Measurements from ENCODE around the gene PVALEF. TPM values are rescaled to one million over a fixed set of nuclear protein-coding genes. Genes with fewer than 3 reads are reported as not detected.

Gene PVALEF
- total RNA-seq, 1 donor from 2014 or later: not detected

DNA sequence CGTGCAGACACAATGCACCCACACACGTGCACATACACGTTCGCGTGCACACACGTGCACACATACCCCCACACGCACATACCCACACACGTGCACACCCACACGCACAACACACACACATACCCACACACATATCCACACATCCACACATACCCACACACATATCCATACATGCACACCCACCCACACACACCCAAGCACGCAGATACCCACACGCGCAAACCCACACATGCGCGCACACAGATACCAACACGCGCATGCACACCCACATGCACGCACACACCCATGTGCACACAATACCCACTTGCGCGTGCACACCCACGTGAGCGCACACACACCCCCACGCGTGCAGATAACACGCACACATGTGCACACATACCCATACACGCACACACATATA, 26.8 kb upstream of the PVALEF start:
- peaks cover 14% of the 10 kb centered on the region for H3K4me1 ChIP-seq
- H3K27me3 ChIP-seq (ENCODE audit: low read depth): no peaks in the 10 kb centered on the region
- H3K4me3 ChIP-seq: no peak overlapping the region
- TF ChIP-seq, protein P1, sequence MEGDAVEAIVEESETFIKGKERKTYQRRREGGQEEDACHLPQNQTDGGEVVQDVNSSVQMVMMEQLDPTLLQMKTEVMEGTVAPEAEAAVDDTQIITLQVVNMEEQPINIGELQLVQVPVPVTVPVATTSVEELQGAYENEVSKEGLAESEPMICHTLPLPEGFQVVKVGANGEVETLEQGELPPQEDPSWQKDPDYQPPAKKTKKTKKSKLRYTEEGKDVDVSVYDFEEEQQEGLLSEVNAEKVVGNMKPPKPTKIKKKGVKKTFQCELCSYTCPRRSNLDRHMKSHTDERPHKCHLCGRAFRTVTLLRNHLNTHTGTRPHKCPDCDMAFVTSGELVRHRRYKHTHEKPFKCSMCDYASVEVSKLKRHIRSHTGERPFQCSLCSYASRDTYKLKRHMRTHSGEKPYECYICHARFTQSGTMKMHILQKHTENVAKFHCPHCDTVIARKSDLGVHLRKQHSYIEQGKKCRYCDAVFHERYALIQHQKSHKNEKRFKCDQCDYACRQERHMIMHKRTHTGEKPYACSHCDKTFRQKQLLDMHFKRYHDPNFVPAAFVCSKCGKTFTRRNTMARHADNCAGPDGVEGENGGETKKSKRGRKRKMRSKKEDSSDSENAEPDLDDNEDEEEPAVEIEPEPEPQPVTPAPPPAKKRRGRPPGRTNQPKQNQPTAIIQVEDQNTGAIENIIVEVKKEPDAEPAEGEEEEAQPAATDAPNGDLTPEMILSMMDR (IDR thresholded peaks at IDR 0.05): no peak
- no peaks in the 10 kb centered on the region for H3K36me3 ChIP-seq
- DNase-seq (no peak), ATAC-seq (no peak)
- intact Hi-C loops (cut with DNase I): no loop called here
- H3K27ac ChIP-seq: no peak overlapping the region
- no peaks in the 10 kb centered on the region for H3K9me3 ChIP-seq

DNA sequence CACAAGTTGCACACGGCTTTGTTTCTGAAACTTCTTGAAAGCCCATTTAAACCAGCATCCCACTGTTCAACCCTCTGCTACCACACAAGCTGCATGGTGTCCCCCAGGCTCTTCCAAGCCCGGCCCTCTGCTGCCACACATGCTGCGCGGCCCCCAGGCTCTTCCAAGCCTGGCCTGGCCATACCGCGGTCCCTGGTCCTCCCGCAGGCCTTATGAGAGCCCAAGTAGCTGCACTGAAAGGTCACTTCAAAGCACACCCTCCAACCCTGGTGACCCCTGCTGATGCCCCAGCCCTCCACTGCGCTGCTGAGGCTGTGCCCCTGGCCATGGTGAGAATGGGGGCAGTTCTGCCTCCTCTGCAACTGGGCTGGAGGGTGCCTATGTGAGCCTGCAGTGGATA, 25.9 kb upstream of the PVALEF start:
- no peak for ATAC-seq
- Histone ChIP-seq H3K4me3 (no peak overlapping the region), H3K27ac (no peak overlapping the region), H3K27me3 (ENCODE audit: low read depth) (no peaks in the 10 kb centered on the region), H3K4me1 (peaks cover 9% of the 10 kb centered on the region), H3K36me3 (no peaks in the 10 kb centered on the region), H3K9me3 (no peaks in the 10 kb centered on the region)
- TF ChIP-seq, protein P1 (IDR thresholded peaks at IDR 0.05): no peak
- no peak for DNase-seq
- intact Hi-C loops (cut with DNase I): no loop called here

DNA sequence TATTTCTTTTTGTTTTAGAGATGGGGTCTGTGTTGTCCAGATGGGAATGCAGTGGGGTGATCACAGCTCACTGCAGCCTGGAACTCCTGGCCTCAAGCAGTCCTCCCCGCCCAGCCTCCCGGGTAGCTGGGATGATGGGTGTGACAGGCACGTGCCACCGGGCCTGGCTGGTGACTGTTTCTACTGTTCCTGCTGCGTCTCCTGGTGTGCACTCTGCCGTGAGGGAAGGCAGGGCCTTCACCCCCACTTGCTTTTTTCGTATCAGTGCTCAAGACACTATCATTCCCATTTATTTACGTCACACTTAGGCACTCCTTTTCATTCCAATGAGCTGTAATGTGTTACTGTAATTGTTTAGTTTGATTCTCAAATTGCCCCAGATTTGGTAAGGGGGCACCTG, 25.3 kb upstream of the PVALEF start:
- Histone ChIP-seq H3K4me1 (peaks cover 9% of the 10 kb centered on the region), H3K36me3 (no peaks in the 10 kb centered on the region), H3K9me3 (no peaks in the 10 kb centered on the region), H3K27ac (no peak overlapping the region), H3K27me3 (ENCODE audit: low read depth) (no peaks in the 10 kb centered on the region), H3K4me3 (no peak overlapping the region)
- DNase-seq (no peak), ATAC-seq (no peak)
- intact Hi-C loops (cut with DNase I): no loop called here
- TF ChIP-seq, protein P1 (IDR thresholded peaks at IDR 0.05): no peak

DNA sequence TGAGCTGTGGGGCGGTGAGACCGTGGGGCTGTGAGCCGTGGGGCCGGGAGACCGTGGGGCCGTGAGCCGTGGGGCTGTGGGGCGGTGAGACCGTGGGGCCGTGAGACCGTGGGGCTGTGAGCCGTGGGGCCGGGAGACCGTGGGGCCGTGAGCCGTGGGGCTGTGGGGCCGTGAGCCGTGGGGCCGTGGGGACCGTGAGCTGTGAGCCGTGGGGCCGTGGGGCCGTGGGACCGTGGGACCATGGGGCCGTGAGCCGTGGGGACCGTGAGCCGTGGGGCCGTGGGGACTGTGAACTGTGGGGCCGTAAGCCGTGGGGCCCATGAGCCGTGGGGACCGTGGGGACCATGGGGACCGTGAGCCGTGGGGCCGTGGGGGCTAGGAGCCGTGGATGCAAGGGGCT, 24.6 kb upstream of the PVALEF start:
- intact Hi-C loops (cut with DNase I): no loop called here
- ATAC-seq (no peak), DNase-seq (no peak)
- Histone ChIP-seq H3K27ac (no peak overlapping the region), H3K4me1 (peaks cover 9% of the 10 kb centered on the region), H3K4me3 (no peak overlapping the region), H3K36me3 (no peaks in the 10 kb centered on the region), H3K27me3 (ENCODE audit: low read depth) (no peaks in the 10 kb centered on the region), H3K9me3 (no peaks in the 10 kb centered on the region)
- TF ChIP-seq, protein P1 (IDR thresholded peaks at IDR 0.05): no peak

DNA sequence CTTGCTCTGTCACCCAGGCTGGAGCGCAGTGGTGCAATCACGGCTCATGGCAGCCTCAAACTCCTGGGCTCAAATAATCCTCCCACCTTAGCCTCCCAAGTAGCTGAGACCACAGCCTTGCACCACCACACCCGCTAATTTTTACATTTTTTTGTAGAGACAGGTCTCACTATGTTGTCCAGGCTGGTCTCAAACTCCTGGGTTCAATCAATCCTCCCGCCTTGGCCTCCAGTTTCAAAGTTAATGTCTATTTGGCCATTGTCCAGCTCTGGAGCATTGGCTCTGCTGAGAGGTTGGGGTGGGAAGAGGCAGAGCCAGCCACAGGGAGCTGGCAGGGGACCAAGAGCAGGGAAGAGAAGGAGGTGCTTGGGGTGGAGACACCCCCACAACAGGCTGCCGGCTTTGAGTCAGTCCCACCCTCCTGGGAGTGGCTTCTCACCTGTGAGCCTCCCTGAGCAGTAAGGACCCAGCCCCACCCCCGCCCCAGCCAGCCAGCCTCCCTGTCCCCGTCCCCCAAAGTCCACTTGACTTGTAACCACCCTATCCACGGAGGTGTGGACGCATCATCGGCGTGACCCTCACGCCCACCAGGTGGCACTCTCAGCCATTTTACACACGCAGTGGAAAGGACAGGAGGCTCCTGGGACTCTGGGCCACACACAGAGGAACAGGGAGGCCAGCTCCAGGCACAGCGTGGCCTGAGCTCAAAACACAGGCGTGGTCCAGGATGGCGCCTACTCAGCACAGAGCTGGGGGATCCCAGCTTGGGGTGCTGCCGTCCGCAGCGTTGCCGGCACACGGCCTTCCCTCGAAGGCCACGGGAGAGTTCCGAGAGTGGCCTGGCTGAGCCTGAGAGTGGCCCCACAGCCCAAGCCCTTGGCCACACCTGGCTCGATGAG, 22.8 kb upstream of the PVALEF start:
- H3K4me3 ChIP-seq: no peak overlapping the region
- H3K36me3 ChIP-seq: no peaks in the 10 kb centered on the region
- peak; percentile 90 to 91 for ATAC-seq
- peaks cover 9% of the 10 kb centered on the region for H3K4me1 ChIP-seq
- peak; percentile 88 for DNase-seq
- H3K9me3 ChIP-seq: no peaks in the 10 kb centered on the region
- no peaks in the 10 kb centered on the region for H3K27me3 ChIP-seq (ENCODE audit: low read depth)
- intact Hi-C loops (cut with DNase I): no loop called here
- TF ChIP-seq, protein P1 (IDR thresholded peaks at IDR 0.05): peak; percentile 69
- H3K27ac ChIP-seq: peak overlapping the region; percentile 11
